UCSD-AML1 (cell line): ENCODE data around the gene SIPA1.
A peak's percentile ranks its signal among the peaks of the same experiment; 100 is the strongest.

Source experiments
- DNase-seq: peaks from one replicate; lab custom pipeline; 2025; ENCODE audit not compliant: unreplicated experiment; lab: John Stamatoyannopoulos, UW

Gene SIPA1

GRCh38 chr11:65642014-65642671 is 4.2 kb downstream of the SIPA1 start:
- peak; percentile 49 for DNase-seq

DNA sequence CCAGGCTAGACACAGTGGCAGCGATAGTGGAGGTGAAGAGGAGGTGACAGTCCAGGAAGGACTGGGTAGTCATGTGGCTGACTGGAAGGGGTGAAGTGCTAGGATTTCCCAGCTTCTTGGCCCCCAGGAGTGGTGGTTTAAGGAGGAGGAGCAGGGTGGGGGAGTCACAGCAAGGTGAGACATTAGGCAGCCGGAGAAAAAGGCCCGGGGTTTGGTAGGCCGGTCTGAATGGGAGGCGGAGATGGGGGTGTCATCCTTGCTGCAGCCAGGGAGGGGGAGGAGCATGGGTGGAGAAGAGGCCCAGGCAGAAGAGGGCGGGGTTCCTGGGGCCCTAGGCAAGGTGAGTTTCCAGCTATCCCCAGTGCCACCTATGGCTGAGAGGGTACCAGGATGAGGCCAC is 6.1 kb downstream of the SIPA1 start:
- DNase-seq: no peak

DNA sequence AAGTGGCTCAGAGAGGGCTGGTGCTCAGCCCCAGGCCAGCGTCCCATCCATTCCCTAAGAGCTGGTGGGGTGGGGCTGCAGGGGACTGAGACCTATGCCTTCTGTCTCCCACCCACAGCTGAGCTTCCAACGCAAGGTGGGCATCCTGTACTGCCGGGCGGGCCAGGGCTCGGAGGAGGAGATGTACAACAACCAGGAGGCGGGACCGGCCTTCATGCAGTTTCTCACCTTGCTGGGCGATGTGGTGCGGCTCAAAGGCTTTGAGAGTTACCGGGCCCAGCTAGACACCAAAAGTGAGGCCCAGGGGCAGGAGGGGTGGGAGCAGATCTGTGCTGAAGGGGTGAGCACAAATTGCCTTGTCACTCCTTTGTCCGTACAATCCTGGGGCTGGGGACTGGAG is 6.9 kb downstream of the SIPA1 start:
- DNase-seq: no peak

GRCh38 chr11:65645710-65646109 is 7.8 kb downstream of the SIPA1 start:
- DNase-seq: no peak

DNA sequence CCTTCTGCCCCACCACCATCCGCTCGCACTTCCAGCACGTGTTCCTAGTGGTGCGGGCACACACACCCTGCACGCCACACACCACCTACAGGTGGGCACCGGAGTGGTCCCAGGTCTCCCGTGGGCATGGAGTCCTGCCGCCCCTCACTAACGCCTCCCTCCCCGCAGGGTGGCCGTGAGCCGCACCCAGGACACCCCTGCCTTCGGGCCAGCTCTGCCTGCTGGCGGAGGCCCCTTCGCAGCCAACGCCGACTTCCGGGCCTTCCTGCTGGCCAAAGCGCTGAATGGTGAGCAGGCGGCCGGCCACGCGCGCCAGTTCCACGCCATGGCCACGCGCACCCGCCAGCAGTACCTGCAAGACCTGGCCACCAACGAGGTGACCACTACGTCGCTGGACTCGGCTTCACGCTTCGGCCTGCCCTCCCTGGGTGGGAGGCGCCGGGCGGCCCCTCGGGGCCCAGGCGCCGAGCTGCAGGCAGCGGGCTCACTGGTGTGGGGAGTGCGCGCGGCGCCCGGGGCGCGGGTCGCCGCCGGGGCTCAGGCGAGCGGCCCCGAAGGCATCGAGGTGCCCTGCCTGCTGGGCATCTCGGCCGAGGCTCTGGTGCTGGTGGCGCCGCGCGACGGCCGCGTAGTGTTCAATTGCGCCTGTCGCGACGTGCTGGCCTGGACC is 8.5 kb downstream of the SIPA1 start:
- DNase-seq: no peak

GRCh38 chr11:65646958-65647701 is 9.2 kb downstream of the SIPA1 start:
- DNase-seq: no peak

DNA sequence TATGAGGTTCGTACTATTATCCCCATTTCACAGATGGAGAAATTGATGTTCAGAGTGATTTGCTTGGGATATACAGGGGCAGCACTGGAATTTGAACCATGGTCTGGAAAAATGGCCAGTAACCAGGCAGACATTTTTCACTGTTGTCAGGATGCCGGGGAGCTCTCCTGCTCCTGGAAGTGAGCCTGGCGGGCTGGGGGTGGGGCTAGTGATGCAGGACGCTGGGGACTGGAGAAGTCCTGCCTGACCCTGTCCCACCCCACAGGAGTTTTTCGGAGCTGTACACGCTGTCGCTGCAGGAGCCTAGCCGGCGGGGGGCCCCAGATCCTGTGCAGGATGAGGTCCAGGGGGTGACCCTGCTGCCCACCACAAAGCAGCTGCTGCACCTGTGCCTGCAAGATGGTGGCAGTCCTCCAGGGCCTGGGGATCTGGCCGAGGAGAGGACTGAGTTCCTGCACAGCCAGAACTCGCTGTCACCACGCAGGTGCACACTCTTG is 11.1 kb downstream of the SIPA1 start:
- no peak for DNase-seq

- no peak for DNase-seq
Measured at GRCh38 chr11:65649656-65650546, 12.0 kb downstream of the SIPA1 start.

DNA sequence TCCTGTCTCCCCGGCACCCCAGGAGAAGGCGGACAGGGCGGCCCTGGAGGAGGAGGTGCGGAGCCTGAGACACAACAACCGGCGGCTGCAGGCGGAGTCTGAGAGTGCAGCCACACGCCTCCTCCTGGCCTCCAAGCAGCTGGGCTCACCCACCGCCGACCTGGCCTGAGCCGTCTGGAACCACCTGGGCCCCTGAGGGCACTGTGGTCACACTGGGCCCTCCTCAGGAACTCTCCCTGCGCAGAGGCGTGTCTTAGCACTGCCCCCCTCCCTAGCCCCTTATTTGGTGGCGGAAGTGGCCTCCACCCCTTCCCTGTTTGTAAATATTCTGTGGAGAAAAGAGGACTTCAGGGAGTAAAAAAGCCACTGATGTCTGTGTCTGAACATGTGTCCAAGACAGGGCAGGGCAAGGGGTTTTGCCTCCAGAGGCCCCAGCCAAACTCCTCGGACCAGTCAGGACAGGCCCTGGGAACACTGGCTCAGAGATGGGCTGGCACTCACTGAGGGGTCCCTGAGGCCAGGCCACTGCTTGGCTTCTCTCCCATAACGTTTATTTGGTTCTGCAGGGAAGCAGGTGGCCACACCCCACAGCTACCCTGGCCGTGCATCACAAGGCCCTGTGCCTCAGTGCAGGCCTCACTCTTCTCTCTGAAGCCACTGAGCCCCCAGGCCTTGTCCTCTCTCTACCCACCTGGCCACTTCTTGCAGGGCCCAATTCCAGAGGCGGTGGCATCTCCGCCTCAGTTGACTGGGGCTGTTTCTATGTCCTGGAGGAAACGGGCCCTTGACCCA is 12.8 kb downstream of the SIPA1 start:
- no peak for DNase-seq

DNA sequence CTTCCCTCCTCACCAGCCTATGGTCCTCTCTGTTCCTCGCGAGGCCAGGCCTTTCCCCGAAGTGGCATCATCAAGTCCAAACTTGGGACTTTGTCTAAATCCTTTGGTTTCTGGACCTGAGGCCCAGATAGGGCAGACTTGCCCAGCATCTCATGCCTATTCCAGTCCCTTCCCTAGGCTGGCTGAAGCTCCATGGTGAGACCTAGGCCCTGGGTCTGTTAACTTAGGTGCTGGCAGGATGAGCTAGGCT is 13.4 kb downstream of the SIPA1 start:
- DNase-seq: no peak

GRCh38 chr11:65651589-65652510 is 13.9 kb downstream of the SIPA1 start:
- DNase-seq: peak; percentile 60

- DNase-seq: peak; percentile 97
Measured at GRCh38 chr11:65652511-65653228, 14.8 kb downstream of the SIPA1 start.

DNA sequence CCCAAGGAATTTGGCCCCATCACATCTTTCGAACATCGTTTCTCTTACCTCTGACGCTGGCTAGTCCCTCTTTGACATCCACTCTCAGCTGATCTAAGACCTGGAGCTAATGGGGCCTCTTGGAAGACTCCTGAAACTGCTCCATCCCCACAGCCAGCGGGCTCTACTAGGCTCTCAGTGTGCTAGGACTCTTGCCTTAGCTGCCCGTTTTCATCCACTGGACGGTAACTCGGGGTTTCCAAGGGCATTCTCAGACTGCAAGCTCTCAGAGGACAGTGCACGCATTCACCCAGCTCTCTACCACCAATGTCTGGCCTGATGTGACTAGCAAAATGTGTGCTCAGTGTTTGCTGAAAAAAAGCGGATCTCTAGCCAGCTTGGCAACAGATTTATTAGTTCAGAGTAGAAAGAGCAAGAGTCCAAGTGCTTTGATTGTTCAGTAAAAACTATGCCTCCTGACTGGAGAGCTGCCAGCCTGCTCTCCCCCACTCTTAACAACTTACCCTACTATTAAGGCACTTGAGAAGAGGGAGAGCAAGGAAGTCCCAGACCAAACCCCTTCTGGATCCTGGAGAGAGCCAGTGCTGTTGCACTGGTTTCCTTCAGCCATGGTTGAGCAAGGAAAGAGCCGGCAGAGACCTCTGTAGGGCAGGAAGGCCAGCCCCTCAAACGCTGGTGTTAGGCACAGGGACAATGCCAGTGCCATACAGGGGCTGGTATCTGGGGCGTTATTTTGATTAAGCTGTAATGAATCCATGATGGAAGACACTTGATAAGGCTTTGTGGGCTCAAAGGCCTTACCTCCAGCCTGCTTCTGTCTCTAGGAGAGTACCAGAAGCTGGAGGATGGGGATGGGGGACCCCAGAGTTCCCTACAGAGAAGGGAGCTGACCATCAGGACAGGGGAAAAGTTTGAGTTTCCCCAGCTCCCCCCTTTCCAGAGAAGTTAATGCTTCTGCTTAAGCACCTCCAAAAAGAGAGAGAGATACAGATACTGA is 15.6 kb downstream of the SIPA1 start:
- no peak for DNase-seq

- DNase-seq: no peak
Measured at GRCh38 chr11:65654375-65655349, 16.8 kb downstream of the SIPA1 start.

GRCh38 chr11:65655570-65656332 is 17.9 kb downstream of the SIPA1 start:
- DNase-seq: no peak

GRCh38 chr11:65657426-65657825 is 19.5 kb downstream of the SIPA1 start:
- no peak for DNase-seq
